ENCODE data around the gene SSBP4. TPM values are rescaled to one million over a fixed set of nuclear protein-coding genes. Genes with fewer than 3 reads are reported as not detected.

Gene SSBP4
- total RNA-seq, 1 donor from 2014 or later, result 233 TPM

- intact Hi-C loops (cut with DNase I), result no loop called here
- Histone ChIP-seq H3K27me3 (no peaks in the 10 kb centered on the region), H3K9me3 (no peaks in the 10 kb centered on the region), H3K4me3 (no peak overlapping the region), H3K4me1 (peaks cover 9 to 43% of the 10 kb centered on the region in 2 donors), H3K27ac (peak overlapping the region in 1 of 2 donors; percentile 36), H3K36me3 (no peaks in the 10 kb centered on the region)
- no peak for DNase-seq (ENCODE audit: low spot score in 2 of 2)
- TF ChIP-seq CTCF (IDR thresholded peaks at IDR 0.05), result no peak
Measured at GRCh38 chr19:18422530-18423191, 3.5 kb downstream of the SSBP4 start.

- Histone ChIP-seq H3K4me1 (peaks cover 9 to 35% of the 10 kb centered on the region in 2 donors), H3K4me3 (no peak overlapping the region), H3K27ac (peak overlapping the region; percentile 36 to 50), H3K36me3 (no peaks in the 10 kb centered on the region), H3K27me3 (no peaks in the 10 kb centered on the region), H3K9me3 (no peaks in the 10 kb centered on the region)
- no peak for TF ChIP-seq CTCF (IDR thresholded peaks at IDR 0.05)
- DNase-seq (ENCODE audit: low spot score in 2 of 2), result no peak
- intact Hi-C loops (cut with DNase I), result no loop called here
Measured at GRCh38 chr19:18423258-18424020, 4.2 kb downstream of the SSBP4 start.

- Histone ChIP-seq H3K9me3 (no peaks in the 10 kb centered on the region), H3K27me3 (no peaks in the 10 kb centered on the region), H3K4me3 (no peak overlapping the region), H3K36me3 (no peaks in the 10 kb centered on the region), H3K27ac (peak overlapping the region; percentile 50 to 80), H3K4me1 (peaks cover 13 to 34% of the 10 kb centered on the region in 2 donors)
- TF ChIP-seq CTCF (IDR thresholded peaks at IDR 0.05), result no peak
- intact Hi-C loops (cut with DNase I), result no loop called here
- no peak for DNase-seq (ENCODE audit: low spot score in 2 of 2)
Measured at GRCh38 chr19:18424122-18424889, 5.1 kb downstream of the SSBP4 start.

- Histone ChIP-seq H3K4me1 (peaks cover 19 to 38% of the 10 kb centered on the region in 2 donors), H3K27me3 (no peaks in the 10 kb centered on the region), H3K9me3 (no peaks in the 10 kb centered on the region), H3K4me3 (no peak overlapping the region), H3K27ac (peak overlapping the region; percentile 70 to 80), H3K36me3 (no peaks in the 10 kb centered on the region)
- intact Hi-C loops (cut with DNase I), result no loop called here
- no peak for TF ChIP-seq CTCF (IDR thresholded peaks at IDR 0.05)
- DNase-seq (ENCODE audit: low spot score in 2 of 2), result no peak
Measured at GRCh38 chr19:18424890-18425514, 5.8 kb downstream of the SSBP4 start.
